ENCODE results near the gene SMIM32. TPM values are rescaled to one million over a fixed set of nuclear protein-coding genes. Genes with fewer than 3 reads are reported as not detected.

Gene SMIM32
- total and polyA plus RNA-seq, 2 donors (not counting 1 experiment from before 2014, with no cell fraction given) = not detected

GRCh38 chr5:136207631-136208030, 14.7 kb upstream of the SMIM32 start:
- no peak for TF ChIP-seq EZH2 (IDR thresholded peaks at IDR 0.05; ENCODE audit: borderline replicate concordance, insufficient read depth, low read depth, low read length, poor library complexity, severe bottlenecking)
- no peak for TF ChIP-seq CTCF (IDR thresholded peaks at IDR 0.05)
- Mint-ChIP-seq H3K9me3 (ENCODE audit: insufficient read depth) (no peaks in the 10 kb centered on the region), H3K4me1 (no peaks in the 10 kb centered on the region), H3K27ac (no peak overlapping the region), H3K4me3 (no peak overlapping the region), H3K27me3 (peaks cover 37% of the 10 kb centered on the region)
- Histone ChIP-seq H3K4me3 (ENCODE audit: control extremely low read depth in 1 of 5, extremely low read depth in 1 of 5, insufficient read depth in 1 of 5, low read depth in 2 of 5, low read length in 4 of 5) (no peak overlapping the region), H3K27me3 (replicated peaks in 1 of 4; ENCODE audit: control extremely low read depth in 1 of 4, control insufficient read depth in 3 of 4, insufficient read depth in 4 of 4, low read length in 3 of 4) (peaks cover 0 to 11% (median 2%) of the 10 kb centered on the region in 4 experiments), H3K4me2 (replicated peaks; ENCODE audit: low read depth, low read length, poor library complexity, severe bottlenecking) (no peak overlapping the region), H3K4me1 (ENCODE audit: control insufficient read depth in 2 of 2, insufficient read depth in 2 of 2, low read length in 2 of 2) (no peaks in the 10 kb centered on the region), H3K9ac (ENCODE audit: low read length) (no peak overlapping the region), H3K9me3 (ENCODE audit: control extremely low read depth in 1 of 3, control insufficient read depth in 2 of 3, insufficient read depth in 1 of 3, low read length in 2 of 3) (no peaks in the 10 kb centered on the region), H2AFZ (ENCODE audit: insufficient read depth, low read depth, low read length, poor library complexity, severe bottlenecking) (no peak overlapping the region), H3K27ac (ENCODE audit: low read length in 2 of 2) (no peak overlapping the region), H3K79me2 (ENCODE audit: control insufficient read depth, insufficient read depth, low read length) (no peaks in the 10 kb centered on the region), H4K20me1 (ENCODE audit: control insufficient read depth, insufficient read depth, low read length, poor library complexity, severe bottlenecking) (no peaks in the 10 kb centered on the region), H3K36me3 (replicated peaks in 1 of 2; ENCODE audit: control extremely low read depth in 1 of 2, control insufficient read depth in 1 of 2, extremely low read depth in 1 of 2, insufficient read depth in 2 of 2, low read length in 1 of 2) (no peaks in the 10 kb centered on the region)
- intact Hi-C loops (cut with micrococcal nuclease) = no loop called here
- DNase-seq (no peak), ATAC-seq (ENCODE audit: low read depth) (no peak)
- ChIA-PET CTCF (interaction anchor here (0.8 kb wide), 1 partner anchor 9 kb away, joined by 3 read pairs; no protein-coding TSS in a partner anchor), POLR2A (no interaction called here)
- WGBS (ENCODE audit: insufficient coverage) = 100% methylated on average over 6 of the region's 7 CpGs

GRCh38 chr5:136206361-136206760, 13.4 kb upstream of the SMIM32 start:
- Mint-ChIP-seq H3K4me3 (no peak overlapping the region), H3K27me3 (peaks cover 36% of the 10 kb centered on the region), H3K27ac (no peak overlapping the region), H3K4me1 (no peaks in the 10 kb centered on the region), H3K9me3 (ENCODE audit: insufficient read depth) (no peaks in the 10 kb centered on the region)
- no peak overlapping the region for H3K9ac ChIP-seq (ENCODE audit: low read length)
- no peak for ATAC-seq (ENCODE audit: low read depth)
- no peak for TF ChIP-seq CTCF (IDR thresholded peaks at IDR 0.05)
- no peak for TF ChIP-seq EZH2 (IDR thresholded peaks at IDR 0.05; ENCODE audit: borderline replicate concordance, insufficient read depth, low read depth, low read length, poor library complexity, severe bottlenecking)
- no peak overlapping the region for H2AFZ ChIP-seq (ENCODE audit: insufficient read depth, low read depth, low read length, poor library complexity, severe bottlenecking)
- H3K27me3 ChIP-seq (replicated peaks in 1 of 4; ENCODE audit: control extremely low read depth in 1 of 4, control insufficient read depth in 3 of 4, insufficient read depth in 4 of 4, low read length in 3 of 4) = peaks cover 0 to 9% (median 0%) of the 10 kb centered on the region in 4 experiments
- CTCF ChIA-PET = no interaction called here
- no peaks in the 10 kb centered on the region for H3K4me1 ChIP-seq (ENCODE audit: control insufficient read depth in 2 of 2, insufficient read depth in 2 of 2, low read length in 2 of 2)
- H3K9me3 ChIP-seq (ENCODE audit: control extremely low read depth in 1 of 3, control insufficient read depth in 2 of 3, insufficient read depth in 1 of 3, low read length in 2 of 3) = no peaks in the 10 kb centered on the region
- POLR2A ChIA-PET = no interaction called here
- H4K20me1 ChIP-seq (ENCODE audit: control insufficient read depth, insufficient read depth, low read length, poor library complexity, severe bottlenecking) = no peaks in the 10 kb centered on the region
- no peak for DNase-seq
- 60% methylated on average over 1 of the region's 5 CpGs for WGBS (ENCODE audit: insufficient coverage)
- H3K27ac ChIP-seq (ENCODE audit: low read length in 2 of 2) = no peak overlapping the region
- intact Hi-C loops (cut with micrococcal nuclease) = no loop called here
- no peak overlapping the region for H3K4me3 ChIP-seq (ENCODE audit: control extremely low read depth in 1 of 5, extremely low read depth in 1 of 5, insufficient read depth in 1 of 5, low read depth in 2 of 5, low read length in 4 of 5)
- no peaks in the 10 kb centered on the region for H3K79me2 ChIP-seq (ENCODE audit: control insufficient read depth, insufficient read depth, low read length)
- H3K36me3 ChIP-seq (replicated peaks in 1 of 2; ENCODE audit: control extremely low read depth in 1 of 2, control insufficient read depth in 1 of 2, extremely low read depth in 1 of 2, insufficient read depth in 2 of 2, low read length in 1 of 2) = no peaks in the 10 kb centered on the region
- no peak overlapping the region for H3K4me2 ChIP-seq (replicated peaks; ENCODE audit: low read depth, low read length, poor library complexity, severe bottlenecking)

All from B cell (primary cell).